Uterus (tissue), 2 donors: ENCODE measurements around the gene CAPG.

Experiments
- POLR2A ChIP-seq, 2 donors: fragments of 450-650 bp; IDR thresholded peaks; one replicate each; pipeline ENCODE4 v1.6.1; 2016; ENCODE audit warnings: antibody characterized with exemption in 2 of 2, mild to moderate bottlenecking in 1 of 2, moderate library complexity in 1 of 2
- TF ChIP-seq, protein P1 (sequence below), 4 experiments: fragments of 200-600 bp in 2 of 4; fragments of 450-650 bp in 2 of 4; sonication (generic) in 2 of 4; IDR thresholded peaks; one replicate each; pipeline ENCODE4 v1.5.1; 2016 to 2019; ENCODE audit warnings: antibody characterized with exemption in 4 of 4, mild to moderate bottlenecking in 2 of 4, moderate library complexity in 1 of 4

- TF ChIP-seq, protein P1, sequence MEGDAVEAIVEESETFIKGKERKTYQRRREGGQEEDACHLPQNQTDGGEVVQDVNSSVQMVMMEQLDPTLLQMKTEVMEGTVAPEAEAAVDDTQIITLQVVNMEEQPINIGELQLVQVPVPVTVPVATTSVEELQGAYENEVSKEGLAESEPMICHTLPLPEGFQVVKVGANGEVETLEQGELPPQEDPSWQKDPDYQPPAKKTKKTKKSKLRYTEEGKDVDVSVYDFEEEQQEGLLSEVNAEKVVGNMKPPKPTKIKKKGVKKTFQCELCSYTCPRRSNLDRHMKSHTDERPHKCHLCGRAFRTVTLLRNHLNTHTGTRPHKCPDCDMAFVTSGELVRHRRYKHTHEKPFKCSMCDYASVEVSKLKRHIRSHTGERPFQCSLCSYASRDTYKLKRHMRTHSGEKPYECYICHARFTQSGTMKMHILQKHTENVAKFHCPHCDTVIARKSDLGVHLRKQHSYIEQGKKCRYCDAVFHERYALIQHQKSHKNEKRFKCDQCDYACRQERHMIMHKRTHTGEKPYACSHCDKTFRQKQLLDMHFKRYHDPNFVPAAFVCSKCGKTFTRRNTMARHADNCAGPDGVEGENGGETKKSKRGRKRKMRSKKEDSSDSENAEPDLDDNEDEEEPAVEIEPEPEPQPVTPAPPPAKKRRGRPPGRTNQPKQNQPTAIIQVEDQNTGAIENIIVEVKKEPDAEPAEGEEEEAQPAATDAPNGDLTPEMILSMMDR (IDR thresholded peaks at IDR 0.05), result no peak
- TF ChIP-seq POLR2A (IDR thresholded peaks at IDR 0.05), result no peak
Observed at GRCh38 chr2:85430752-85431569, 20.8 kb upstream of the CAPG start.
